Ammon's horn (tissue), 1 donor: ENCODE data around the gene LRRC31.

Source experiments
- DNase-seq: peaks from one replicate; pipeline ENCODE4 v3.0.0-alpha.2; 2016; ENCODE audit warnings: low spot score

The LRRC31 gene

DNA sequence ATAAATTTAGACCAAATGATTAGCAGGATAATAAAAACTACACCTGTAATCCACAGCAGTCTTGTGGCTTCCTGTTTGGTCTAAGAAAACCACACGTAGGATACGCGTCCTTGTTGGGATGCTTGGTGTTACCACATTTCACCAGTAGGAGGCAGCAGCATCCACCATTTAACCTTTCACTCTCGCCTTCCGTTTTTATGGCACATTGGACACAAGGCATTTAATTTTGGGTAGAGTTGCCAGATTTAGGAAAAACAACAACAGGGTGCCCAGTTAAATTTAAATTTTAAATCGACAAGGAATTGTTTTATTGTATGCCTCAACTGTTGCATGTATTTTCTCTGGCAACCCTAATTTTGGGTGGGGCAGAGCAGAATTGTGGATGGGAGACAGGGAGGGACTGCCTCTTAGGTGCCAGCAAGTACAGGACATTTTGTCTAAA is 6.3 kb downstream of the LRRC31 start:
- DNase-seq = peak; percentile 85

DNA sequence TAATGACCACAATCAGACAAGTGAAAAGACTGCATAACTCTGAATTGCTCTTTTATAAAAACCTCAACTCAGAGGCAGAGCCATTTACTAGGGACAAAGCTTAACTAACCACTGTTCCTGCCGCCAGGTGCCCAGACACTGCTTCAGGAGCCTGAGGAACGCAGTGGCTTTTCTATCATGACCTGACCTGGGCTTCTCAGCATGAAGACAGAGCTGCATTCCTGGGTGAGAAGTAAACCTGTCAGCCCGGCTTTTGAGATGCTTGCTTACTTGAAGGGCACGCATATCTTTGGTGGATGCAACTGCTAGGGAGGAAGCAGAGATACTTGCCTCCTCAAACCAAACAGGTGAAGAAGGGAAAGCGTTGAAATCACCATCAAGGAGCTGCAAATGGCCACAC is 7.9 kb downstream of the LRRC31 start:
- DNase-seq = no peak

- DNase-seq = no peak
These were observed 11.9 kb downstream of the LRRC31 start for GRCh38 chr3:169857811-169858210.

DNA sequence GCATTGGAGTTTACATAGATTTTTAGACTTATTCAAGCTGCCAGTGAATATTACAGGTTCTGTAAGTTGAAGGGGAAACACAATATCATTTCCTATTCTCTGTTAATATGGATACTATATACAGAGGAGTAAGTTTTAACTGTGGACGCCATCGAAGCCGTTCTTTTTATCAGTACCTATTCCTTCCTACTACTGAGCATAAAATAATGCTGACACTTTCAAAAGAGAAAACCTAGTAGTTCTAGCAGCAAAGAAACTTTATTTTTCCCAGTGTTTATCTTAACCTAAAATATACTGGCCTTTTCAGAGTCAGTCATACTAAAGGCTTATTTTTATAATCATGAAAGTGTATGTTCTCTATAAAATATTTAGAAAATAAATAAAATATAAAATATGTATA is 14.2 kb downstream of the LRRC31 start:
- no peak for DNase-seq

DNA sequence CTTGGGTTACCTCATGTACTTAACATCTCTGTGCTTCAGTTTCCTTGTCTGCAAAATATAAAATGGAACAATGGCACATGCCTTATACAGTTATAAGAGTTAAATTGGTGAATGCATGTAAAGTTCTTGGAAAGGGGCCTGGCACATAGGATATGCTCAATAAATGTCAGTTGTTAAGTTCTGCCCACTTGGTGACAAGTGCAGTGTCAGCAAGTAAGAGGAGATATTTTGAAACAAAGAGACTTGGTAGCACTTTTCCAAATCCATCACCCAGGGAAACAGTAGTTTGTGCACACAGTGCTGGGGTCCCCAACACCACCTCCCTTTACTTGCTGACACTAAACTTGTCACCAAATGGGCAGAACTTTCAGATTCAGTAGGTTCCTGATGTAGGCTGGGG is 19.1 kb downstream of the LRRC31 start:
- DNase-seq = no peak

GRCh38 chr3:169848741-169849140 is 21.0 kb downstream of the LRRC31 start:
- DNase-seq = no peak

DNA sequence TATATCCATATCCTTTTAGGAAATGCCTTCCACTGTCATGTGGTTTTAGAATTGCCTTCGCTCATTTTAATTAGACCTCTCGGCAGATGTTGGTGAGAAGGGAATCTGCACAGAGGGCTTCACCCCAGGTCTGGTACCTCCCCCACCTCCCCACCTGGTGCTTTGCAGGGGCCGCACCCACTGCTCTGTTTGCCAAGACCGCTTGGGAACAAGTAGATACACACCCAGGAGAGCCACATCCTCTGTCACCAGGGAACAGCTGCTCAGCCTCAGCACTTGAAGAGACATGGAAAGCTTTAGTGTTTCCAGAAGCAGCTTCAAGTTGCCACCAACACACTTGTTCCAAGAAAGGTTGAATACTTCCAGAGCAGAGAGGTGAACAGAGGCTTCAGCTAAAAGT is 21.8 kb downstream of the LRRC31 start:
- DNase-seq = no peak

DNA sequence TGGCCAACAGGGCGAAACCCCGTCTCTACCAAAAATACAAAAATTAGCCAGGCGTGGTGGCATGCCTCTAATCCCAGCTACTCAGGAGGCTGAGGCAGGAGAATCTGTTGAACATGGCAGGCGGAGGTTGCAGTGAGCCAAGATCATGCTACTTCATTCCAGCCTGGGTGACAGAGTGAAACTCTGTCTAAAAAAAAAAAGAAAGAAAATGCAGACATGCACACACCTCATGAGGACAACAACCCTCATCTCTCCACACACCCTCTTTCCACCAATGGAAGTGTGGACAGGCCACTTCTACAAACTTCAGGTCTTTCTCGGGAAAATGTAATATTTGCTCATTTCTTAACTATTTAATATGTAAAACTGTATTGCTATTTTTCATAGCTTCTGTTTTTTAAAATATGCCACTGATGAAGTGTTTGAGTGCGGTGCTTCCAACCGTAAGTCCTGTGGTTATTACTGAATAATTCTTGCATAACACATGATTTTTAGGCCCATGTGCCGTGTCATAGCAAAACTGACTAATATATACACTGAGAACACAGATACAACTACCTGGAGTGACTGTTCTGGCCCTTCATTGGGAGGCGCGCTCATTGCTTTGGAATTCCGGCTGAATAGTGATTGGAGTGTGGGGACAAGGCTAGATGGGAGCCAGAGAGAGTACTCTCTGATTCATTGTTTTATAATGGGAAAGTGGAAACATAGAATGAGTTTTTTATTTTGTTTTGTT is 23.1 kb downstream of the LRRC31 start:
- DNase-seq = no peak

GRCh38 chr3:169842960-169843359 is 26.8 kb downstream of the LRRC31 start:
- DNase-seq = no peak

- no peak for DNase-seq
These were observed 28.6 kb downstream of the LRRC31 start for GRCh38 chr3:169841171-169841570.

DNA sequence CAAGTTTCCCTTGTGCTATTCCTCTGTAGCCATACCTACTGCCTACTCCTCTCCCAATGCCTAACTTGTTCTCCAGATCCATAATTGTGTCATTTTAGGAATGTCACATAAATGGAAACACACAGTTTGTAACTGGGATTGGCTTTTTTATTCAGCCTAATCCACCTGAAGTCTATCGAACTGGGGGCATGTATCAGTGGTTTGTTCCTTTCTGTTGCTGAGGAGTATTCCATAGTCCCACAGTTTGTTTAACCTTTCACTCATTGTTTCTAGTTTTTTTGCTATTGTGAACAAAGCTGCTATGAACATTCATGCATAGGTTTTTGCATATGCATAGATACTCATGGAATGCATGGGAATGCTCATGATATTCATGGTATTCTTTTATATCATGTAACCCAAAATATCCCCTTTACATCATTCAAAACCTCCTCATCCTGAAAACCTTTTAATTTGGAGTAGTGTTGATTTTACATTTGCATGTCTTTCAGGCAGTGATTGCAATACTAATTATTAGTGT is 31.2 kb downstream of the LRRC31 start:
- DNase-seq = no peak

DNA sequence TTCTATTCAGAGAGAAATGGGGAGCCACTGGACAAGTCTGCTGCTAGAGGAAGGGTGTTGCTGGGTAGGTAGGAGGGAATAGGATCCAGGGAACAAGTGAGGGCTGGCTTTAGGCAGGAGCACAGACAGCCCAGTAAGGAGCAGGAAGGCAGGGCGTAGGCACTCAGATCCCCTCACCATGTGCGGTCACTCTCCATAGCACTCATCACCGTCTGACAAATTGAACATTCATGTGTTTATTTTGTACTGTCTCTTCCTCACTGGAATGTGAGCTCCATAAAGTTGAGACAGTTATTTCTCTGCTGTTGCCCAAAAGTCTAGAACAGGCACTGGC is 32.8 kb downstream of the LRRC31 start:
- no peak for DNase-seq

- no peak for DNase-seq
These were observed 33.4 kb downstream of the LRRC31 start for GRCh38 chr3:169836078-169836941.

GRCh38 chr3:169835533-169835932 is 34.2 kb downstream of the LRRC31 start:
- DNase-seq = no peak

- DNase-seq = no peak
These were observed 42.0 kb downstream of the LRRC31 start for GRCh38 chr3:169827712-169828111.

DNA sequence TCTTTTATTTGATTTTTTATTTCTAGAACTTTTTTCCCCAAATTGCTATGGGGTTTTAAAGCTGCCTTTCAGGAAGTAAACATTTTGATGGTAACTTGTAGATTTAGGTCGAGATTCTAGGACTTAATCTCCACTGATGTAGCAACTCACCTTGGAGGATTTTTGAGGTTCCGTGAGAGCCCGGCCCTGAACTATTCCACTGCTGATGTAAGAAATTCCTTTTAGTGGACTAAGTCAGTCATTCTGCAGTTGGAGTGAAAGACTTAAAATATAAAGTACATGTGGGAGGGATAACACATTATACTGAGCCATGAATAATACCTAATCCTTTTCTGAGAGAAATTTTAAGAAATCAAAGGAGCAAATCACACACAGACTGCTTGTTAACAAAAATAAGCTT is 44.4 kb downstream of the LRRC31 start:
- DNase-seq = no peak

DNA sequence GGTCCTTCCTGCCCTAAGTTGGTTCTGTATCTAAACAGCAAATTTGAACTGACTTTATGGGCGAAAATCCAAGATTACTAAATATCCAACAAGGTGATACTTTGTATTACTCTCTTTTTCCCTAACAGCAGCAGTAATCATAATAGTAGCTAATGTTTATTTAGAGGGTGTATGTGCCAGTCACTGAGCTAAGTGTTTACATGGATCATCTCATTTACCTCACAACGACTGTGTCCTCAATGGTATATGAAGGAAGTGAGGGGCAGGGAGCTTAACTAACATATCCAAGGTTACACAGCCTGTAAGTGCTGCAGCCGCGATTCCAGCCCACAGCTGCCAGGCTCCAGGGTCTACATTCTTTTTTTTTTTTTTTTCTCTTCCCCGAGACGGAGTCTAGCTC is 46.8 kb downstream of the LRRC31 start:
- DNase-seq = no peak

GRCh38 chr3:169822540-169822939 is 47.2 kb downstream of the LRRC31 start:
- no peak for DNase-seq

DNA sequence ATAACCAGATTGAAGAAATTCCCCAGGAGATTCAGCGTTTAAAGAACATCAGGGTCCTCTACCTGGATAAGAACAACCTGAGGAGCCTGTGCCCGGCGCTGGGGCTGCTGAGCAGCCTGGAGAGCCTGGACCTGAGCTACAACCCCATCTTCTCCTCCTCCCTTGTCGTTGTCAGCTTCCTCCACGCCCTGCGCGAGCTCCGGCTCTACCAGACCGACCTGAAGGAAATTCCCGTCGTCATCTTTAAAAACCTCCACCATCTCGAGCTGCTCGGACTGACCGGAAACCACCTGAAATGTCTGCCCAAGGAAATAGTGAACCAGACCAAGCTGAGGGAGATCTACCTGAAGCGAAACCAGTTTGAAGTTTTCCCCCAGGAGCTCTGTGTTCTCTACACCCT is 47.6 kb downstream of the LRRC31 start:
- no peak for DNase-seq

DNA sequence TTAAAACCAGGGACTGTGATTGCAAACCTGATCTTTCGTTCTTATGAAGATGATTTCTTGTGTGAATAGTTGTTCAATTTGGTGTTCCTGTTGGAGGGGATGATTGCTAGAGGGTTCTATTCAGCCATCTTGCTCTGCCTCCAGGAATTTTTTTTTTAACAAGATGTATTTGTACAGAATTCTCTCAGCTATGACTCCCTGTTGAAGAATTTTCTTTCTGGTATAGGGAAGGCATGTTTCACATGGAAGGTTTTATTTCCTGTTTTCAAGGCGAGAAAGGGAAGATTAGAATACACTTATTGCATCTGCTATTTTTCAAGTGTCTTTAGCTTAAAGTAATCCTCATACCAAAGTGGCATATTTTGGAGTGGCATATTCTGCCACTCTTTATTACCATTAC is 51.4 kb downstream of the LRRC31 start:
- no peak for DNase-seq

- no peak for DNase-seq
These were observed 54.1 kb downstream of the LRRC31 start for GRCh38 chr3:169815590-169816150.

DNA sequence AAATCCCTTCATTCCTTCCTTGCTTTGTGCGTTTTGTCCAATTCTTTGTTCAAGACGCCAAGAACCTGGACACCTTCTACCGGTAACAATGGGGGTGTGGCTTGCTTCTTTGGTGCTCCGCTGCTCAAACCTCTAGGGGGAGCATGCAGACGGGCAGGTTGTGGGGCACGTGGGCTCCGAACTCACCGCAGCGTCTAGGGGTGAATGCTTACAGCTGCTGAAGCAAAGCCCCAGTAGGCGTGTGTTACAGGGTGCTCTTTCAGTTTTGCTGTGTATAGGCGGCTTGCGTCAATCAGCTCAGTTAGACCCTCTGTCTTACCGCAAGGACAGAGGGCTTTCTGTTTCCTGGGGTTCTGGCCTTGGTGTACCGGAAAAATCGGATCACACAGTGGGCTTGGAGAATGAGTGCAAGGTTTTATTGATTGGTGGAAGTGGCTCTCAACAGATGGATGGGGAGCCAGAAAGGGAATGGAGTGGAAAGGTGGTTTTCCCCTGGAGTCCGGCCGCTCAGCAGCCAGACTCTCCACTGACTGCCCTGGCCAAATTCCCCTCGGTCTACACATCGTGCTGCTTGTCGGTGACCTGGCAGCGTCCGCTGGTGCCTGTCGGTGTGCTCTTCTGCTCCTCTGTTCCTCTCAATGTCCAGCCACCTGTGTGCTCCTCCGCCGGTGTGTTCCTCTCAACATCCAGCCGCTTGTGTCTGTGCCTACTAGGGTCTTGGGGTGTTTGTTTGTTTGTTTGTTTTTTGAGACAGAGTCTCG is 55.8 kb downstream of the LRRC31 start:
- no peak for DNase-seq
